ENCODE measurements around the gene ACVR2A.

- TF ChIP-seq CHD2 (IDR thresholded peaks at IDR 0.05; ENCODE audit: low read length, partially characterized antibody) (no peak), IRF3 (IDR thresholded peaks at IDR 0.05; ENCODE audit: low read depth, low read length) (no peak), CTCF (IDR thresholded peaks at IDR 0.05) (no peak), NFIC (IDR thresholded peaks at IDR 0.05; ENCODE audit: borderline replicate concordance) (no peak), TCF12 (IDR thresholded peaks at IDR 0.05) (no peak), POLR2AphosphoS5 (IDR thresholded peaks at IDR 0.05; ENCODE audit: low read depth, low read length) (no peak), ZBTB33 (IDR thresholded peaks at IDR 0.05; ENCODE audit: borderline replicate concordance, low read depth) (no peak)
Observed at GRCh38 chr2:147851244-147851930, 6.6 kb downstream of the ACVR2A start.

All from SK-N-SH (cell line).